HEK293 (cell line): ENCODE data around the gene LCORL.

Source experiments
- CTCF ChIP-seq: fragments of 450-650 bp; formaldehyde crosslinking; IDR thresholded peaks from 2 replicates; pipeline ENCODE4 v1.5.1; 2016; ENCODE audit warnings: missing biosample characterization, missing genetic modification characterization
- HOXD13 ChIP-seq: sonication (generic); formaldehyde crosslinking; IDR thresholded peaks from 2 replicates; pipeline ENCODE4 v1.8.0; 2022; ENCODE audit warnings: missing genetic modification reagents, borderline replicate concordance
- KLF10 ChIP-seq: fragments of 450-650 bp; IDR thresholded peaks from 2 replicates; pipeline ENCODE4 v1.5.1; 2018; ENCODE audit warnings: missing biosample characterization, mild to moderate bottlenecking, missing genetic modification characterization
- MEIS1 ChIP-seq: sonication (generic); formaldehyde crosslinking; IDR thresholded peaks from 2 replicates; pipeline ENCODE4 v1.8.1; 2022; ENCODE audit warnings: missing genetic modification reagents, mild to moderate bottlenecking, borderline replicate concordance
- PRDM2 ChIP-seq: fragments of 450-650 bp; formaldehyde crosslinking; IDR thresholded peaks from 2 replicates; pipeline ENCODE4 v1.5.1; 2016; ENCODE audit warnings: missing biosample characterization, missing genetic modification characterization, borderline replicate concordance
- ZBTB7A ChIP-seq: fragments of 450-650 bp; formaldehyde crosslinking; IDR thresholded peaks from 2 replicates; pipeline ENCODE4 v1.5.1; 2016; ENCODE audit warnings: low read depth, missing biosample characterization, missing genetic modification characterization
- ZFP41 ChIP-seq: fragments of 450-650 bp; formaldehyde crosslinking; IDR thresholded peaks from 2 replicates; pipeline ENCODE4 v1.5.1; 2016; ENCODE audit warnings: missing biosample characterization, missing genetic modification characterization, borderline replicate concordance
- ZNF121 ChIP-seq: fragments of 450-650 bp; formaldehyde crosslinking; IDR thresholded peaks from 2 replicates; pipeline ENCODE4 v1.5.1; 2016; ENCODE audit warnings: missing biosample characterization, missing genetic modification characterization
- ZNF174 ChIP-seq: fragments of 450-650 bp; formaldehyde crosslinking; IDR thresholded peaks from 2 replicates; pipeline ENCODE4 v1.5.0; 2017; ENCODE audit warnings: missing biosample characterization, mild to moderate bottlenecking, missing genetic modification characterization
- ZNF776 ChIP-seq: fragments of 450-650 bp; formaldehyde crosslinking; IDR thresholded peaks from 2 replicates; pipeline ENCODE4 v1.5.0; 2017; ENCODE audit warnings: missing biosample characterization, missing genetic modification characterization, borderline replicate concordance
- ZSCAN18 ChIP-seq: fragments of 450-650 bp; formaldehyde crosslinking; IDR thresholded peaks from 2 replicates; pipeline ENCODE4 v1.5.1; 2016; ENCODE audit warnings: missing biosample characterization, missing genetic modification characterization

GRCh38 chr4:17930256-17930655 lies 91.3 kb downstream of the LCORL start:
- TF ChIP-seq MEIS1 (CRISPR knock-in tag) (no peak), CTCF (tag by site-specific recombination) (no peak), ZNF174 (tag by site-specific recombination) (no peak), KLF10 (tag by site-specific recombination) (no peak), ZNF121 (no peak), ZFP41 (tag by site-specific recombination) (no peak), ZNF776 (tag by site-specific recombination) (no peak), ZSCAN18 (tag by site-specific recombination) (no peak), ZBTB7A (no peak), PRDM2 (tag by site-specific recombination) (no peak), HOXD13 (CRISPR knock-in tag) (no peak)
